Adrenal gland (tissue), 5 donors: ENCODE measurements around the gene RNPEP.

Experiments
- CTCF ChIP-seq, 6 experiments: fragments of 450-650 bp in 4 of 6; fragments of 200-600 bp in 2 of 6; sonication (generic) in 1 of 6; IDR thresholded peaks; 1 replicate in 5 of 6; 2 replicates in 1 of 6; pipeline versions ENCODE4 v1.5.1 to v1.8.0; 2016 to 2021; ENCODE audit warnings: antibody characterized with exemption in 6 of 6, mild to moderate bottlenecking in 2 of 6, moderate library complexity in 1 of 6
- POLR2A ChIP-seq, 2 donors: fragments of 450-650 bp; IDR thresholded peaks; one replicate each; pipeline ENCODE4 v1.6.1; 2017; ENCODE audit warnings: antibody characterized with exemption in 2 of 2, mild to moderate bottlenecking in 2 of 2, moderate library complexity in 1 of 2
- donor health status: DM: no; HTN: no; CAD: no.

GRCh38 chr1:202031796-202032195, 49.3 kb downstream of the RNPEP start:
- TF ChIP-seq CTCF (IDR thresholded peaks at IDR 0.05) (no peak), POLR2A (IDR thresholded peaks at IDR 0.05) (no peak)
